BJ (cell line): ENCODE results near the gene MFRP. TPM values are rescaled to one million over a fixed set of nuclear protein-coding genes. Genes with fewer than 3 reads are reported as not detected.
A peak's percentile ranks its signal among the peaks of the same experiment; 100 is the strongest.

ENCODE experiments used
- CTCF ChIA-PET: fragments of 350-600 bp; formaldehyde crosslinking; extraction: SDS; loops from one replicate; lab custom pipeline; 2021; ENCODE audit warnings: antibody characterized with exemption, inconsistent platforms; lab: Yijun Ruan, JAX
- POLR2A ChIA-PET: fragments of 300-600 bp; sonication (Branson Sonifier 250); formaldehyde crosslinking; extraction: SDS; loops from one replicate; lab custom pipeline; 2021; ENCODE audit warnings: antibody characterized with exemption; lab: Charles Lee
- DNase-seq: peaks from one replicate; pipeline ENCODE4 v3.0.0-alpha.2; 2011; ENCODE audit warnings: low read depth
- H3K27me3 ChIP-seq: 2 replicates; pipeline ENCODE4 v1.6.0; 2011; ENCODE audit warnings: low read length; ENCODE audit not compliant: control insufficient read depth, insufficient read depth
- H3K36me3 ChIP-seq: 2 replicates; pipeline ENCODE4 v1.5.1; 2011; ENCODE audit warnings: low read length; ENCODE audit not compliant: control insufficient read depth, insufficient read depth
- H3K4me3 ChIP-seq: 2 replicates; pipeline ENCODE4 v1.5.1; 2011; ENCODE audit warnings: low read depth, mild to moderate bottlenecking, control low read depth, low read length
- polyA plus RNA-seq: library from polyadenylated mRNA; depleted of rRNA; stranded (reverse); fragments of >200 nt; gene quantifications from 2 replicates; pipeline ENCODE4 v1.2.3, GENCODE V29; 2011
- TF ChIP-seq, protein P1 (sequence below): IDR thresholded peaks from 2 replicates; pipeline ENCODE4 v1.5.1; 2011; ENCODE audit warnings: low read depth, mild to moderate bottlenecking, control low read depth, inconsistent platforms, low read length, moderate library complexity; ENCODE audit not compliant: insufficient read depth

MFRP gene
- polyA plus RNA-seq, 1 experiment, result not detected

DNA sequence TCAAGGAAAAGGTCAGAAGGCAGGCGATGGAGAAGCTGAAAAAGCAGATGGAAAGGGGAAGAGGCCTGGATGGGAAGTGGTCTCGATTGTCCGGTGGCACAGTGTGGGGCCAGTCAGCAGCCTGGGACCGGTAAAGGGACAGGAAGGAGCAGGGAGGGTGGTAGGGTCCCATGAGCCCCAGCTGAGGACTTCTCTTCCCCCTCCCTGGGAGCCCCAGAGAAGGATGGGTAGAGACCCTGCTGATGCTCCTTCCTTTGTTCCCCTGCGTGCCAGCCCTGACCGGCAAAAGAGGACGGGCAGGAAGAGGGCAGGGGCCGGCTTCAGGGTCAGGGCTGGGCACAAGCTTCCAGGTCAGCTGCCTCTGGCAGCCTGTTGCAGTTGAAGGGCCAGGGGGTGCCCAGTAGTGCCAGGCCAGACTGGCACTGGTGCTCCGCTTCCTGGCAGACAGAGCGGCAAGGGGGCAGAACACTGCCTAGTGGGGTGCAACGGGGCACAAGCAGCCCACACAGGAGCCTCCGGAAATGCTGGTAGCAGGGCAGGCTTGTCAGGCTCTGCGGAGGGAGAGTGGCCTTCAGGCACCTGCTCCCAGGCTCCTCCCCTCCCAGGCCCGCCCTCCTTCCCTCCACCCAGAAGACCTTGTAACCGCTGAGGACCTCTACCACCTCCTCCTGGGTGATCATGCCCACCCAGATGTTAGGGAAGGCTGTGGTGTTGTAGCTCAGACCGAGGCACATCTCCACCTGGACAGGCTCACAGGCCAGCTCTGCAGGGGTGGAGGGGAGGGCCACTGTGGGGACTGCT, 5.1 kb downstream of the MFRP start:
- Histone ChIP-seq H3K36me3 (no peaks in the 10 kb centered on the region), H3K4me3 (no peak overlapping the region), H3K27me3 (peaks cover 7% of the 10 kb centered on the region)
- DNase-seq, result no peak
- ChIA-PET POLR2A (no interaction called here), CTCF (interaction anchor here (0.6 to 11.5 kb wide), 8 partner anchors 10 to 246 kb away, joined by 3 to 146 read pairs (median 43); a partner anchor contains a TSS)
- TF ChIP-seq, protein P1, sequence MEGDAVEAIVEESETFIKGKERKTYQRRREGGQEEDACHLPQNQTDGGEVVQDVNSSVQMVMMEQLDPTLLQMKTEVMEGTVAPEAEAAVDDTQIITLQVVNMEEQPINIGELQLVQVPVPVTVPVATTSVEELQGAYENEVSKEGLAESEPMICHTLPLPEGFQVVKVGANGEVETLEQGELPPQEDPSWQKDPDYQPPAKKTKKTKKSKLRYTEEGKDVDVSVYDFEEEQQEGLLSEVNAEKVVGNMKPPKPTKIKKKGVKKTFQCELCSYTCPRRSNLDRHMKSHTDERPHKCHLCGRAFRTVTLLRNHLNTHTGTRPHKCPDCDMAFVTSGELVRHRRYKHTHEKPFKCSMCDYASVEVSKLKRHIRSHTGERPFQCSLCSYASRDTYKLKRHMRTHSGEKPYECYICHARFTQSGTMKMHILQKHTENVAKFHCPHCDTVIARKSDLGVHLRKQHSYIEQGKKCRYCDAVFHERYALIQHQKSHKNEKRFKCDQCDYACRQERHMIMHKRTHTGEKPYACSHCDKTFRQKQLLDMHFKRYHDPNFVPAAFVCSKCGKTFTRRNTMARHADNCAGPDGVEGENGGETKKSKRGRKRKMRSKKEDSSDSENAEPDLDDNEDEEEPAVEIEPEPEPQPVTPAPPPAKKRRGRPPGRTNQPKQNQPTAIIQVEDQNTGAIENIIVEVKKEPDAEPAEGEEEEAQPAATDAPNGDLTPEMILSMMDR, result no peak

DNA sequence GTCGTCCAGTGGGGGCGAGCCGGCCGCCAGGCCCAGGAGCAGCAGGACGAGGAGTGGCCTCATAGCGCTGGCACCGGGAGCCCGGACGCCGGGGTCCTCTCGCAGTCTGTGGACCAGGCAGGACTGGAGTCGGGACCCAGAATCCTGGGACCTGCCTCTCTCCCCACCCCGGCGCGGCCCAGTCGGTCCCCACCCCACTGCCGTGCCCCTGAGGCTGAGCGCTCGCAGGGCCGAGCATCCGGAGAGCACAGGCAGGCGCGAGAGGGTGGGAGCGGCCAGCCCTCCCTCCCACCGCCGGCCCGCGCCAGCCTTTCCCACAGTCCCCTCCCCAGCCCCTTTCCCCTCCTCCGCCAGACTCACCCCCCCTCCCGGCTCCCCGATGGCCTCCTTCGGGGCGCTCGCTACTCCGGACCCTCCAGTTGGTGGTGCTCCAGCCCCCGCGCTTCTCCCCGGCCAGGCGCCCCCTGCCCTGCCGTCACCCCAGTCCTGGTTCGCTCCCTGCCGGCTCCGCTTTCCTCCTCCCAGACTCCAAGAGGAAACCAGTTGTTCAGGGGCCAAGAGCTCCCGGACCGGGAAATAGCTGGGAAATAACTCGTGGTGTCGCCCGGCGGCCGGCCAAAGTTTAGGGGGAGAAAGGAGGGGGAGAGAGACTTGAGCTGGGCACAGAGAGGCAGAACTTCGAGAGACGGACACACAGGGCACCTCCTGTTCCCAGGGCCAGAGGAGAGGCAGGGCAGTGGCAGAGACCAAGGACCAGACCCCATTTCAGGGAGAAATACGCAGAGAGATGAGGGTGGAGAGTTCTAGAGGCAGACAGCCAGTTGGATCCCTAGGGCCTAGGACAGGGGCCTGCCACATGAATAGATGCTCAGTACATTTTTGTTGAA, 5.9 kb downstream of the MFRP start, which contains the start of gene C1QTNF5:
Gene C1QTNF5, minus strand, starts transcription at position 549 of the 887 bp plus-strand sequence. Its CDS starts 486 bp downstream, at position 63.
- Histone ChIP-seq H3K36me3 (no peaks in the 10 kb centered on the region; the same call in 1 of the 2 replicates), H3K27me3 (peaks cover 6% of the 10 kb centered on the region), H3K4me3 (peak within 1 kb of the TSS; percentile 61)
- TF ChIP-seq, protein P1, result no peak
- CTCF ChIA-PET, result interaction anchor here (0.6 to 11.5 kb wide), 25 partner anchors 11 to 369 kb away, joined by 3 to 146 read pairs (median 5); partner anchors contain the start of genes C2CD2L, CBL and THY1
- no peak for DNase-seq
- POLR2A ChIA-PET, result no interaction called here

DNA sequence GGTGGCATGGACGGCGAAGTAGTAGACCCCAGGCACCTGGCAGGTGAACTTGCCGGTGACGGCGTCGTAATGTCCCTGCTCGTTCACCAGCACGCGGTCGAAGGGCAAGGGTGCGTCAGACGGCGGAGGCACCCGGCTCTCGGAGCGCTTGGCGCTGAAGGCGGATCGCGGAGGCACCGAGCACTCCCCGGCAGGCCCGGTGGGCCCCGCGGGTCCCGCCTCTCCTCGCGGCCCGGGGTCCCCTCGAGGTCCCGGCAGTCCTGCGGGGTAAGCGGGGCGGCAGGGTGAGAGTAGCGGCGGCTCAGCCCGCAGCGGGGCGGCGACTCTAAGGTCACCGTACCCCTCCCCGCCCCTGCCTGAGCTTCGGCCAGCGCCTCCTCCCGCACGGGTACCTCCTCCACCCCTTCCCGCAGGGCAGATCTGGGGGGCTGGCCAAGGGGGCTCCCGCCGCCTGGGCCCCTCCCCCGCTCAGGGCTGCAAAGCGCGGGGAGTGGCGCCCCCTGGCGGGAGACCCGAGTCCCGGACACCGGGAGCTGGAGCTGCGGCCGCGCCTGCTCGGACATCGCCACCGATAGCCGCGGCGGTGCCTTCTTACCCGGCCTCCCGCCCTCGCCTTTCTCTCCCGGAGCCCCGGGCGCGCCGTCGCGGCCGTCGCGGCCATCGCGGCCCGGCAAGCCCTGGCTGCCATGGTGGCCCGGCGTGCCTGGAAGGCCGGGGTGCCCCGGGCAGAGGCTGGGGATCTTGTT, 6.7 kb downstream of the MFRP start:
- Histone ChIP-seq H3K4me3 (peak overlapping the region; percentile 61), H3K27me3 (peaks cover 3% of the 10 kb centered on the region), H3K36me3 (no peaks in the 10 kb centered on the region; the same call in 1 of the 2 replicates)
- DNase-seq, result no peak
- TF ChIP-seq, protein P1, result peak; percentile 79
- POLR2A ChIA-PET, result no interaction called here
- CTCF ChIA-PET, result interaction anchor here (0.6 to 11.5 kb wide), 26 partner anchors 8 to 370 kb away, joined by 3 to 146 read pairs (median 5); partner anchors contain the start of genes C2CD2L, CBL, MFRP and THY1

DNA sequence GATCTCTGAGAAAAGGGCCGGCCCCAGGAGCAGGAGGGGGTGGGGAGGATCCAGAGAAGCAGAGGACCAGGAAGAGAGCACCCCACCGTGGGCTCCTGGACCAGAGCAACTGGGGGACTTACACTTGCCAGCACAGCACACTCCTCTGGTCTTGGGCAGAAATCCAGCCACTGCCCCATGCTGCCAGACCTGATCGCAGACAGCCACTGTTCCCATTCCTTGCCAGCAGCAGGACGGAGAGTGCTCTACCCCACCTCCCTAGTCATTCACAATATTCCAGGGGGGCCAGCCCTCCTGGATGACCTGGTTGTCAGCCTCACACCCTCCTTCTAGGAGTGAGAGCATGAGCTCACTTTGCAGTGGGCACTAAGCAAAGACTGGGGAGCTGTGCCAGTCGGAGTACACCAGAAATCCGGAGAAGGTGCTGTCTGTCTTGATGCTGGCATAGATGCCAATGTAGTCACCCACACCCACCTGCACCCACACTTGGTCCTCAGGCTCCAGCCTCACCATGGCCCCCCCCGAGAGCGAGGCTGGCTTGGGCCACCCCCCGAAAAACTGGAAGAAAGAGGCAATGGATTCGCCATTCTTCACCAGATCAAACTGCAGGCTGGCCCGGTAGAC, 7.4 kb downstream of the MFRP start:
- ChIA-PET POLR2A (no interaction called here), CTCF (interaction anchor here (0.5 to 11.5 kb wide), 30 partner anchors 8 to 274 kb away, joined by 3 to 146 read pairs (median 5); partner anchors contain the start of genes C2CD2L, CBL, MCAM and MFRP)
- TF ChIP-seq, protein P1, result no peak
- Histone ChIP-seq H3K4me3 (peak overlapping the region; percentile 61), H3K27me3 (peaks cover 3% of the 10 kb centered on the region), H3K36me3 (no peaks in the 10 kb centered on the region; the same call in 1 of the 2 replicates)
- DNase-seq, result no peak
